ENCODE measurements around the gene ISLR. TPM values are rescaled to one million over a fixed set of nuclear protein-coding genes. Genes with fewer than 3 reads are reported as not detected.

The ISLR gene
- total and polyA plus RNA-seq, 2 of the 4 experiments (the other 2 are of a cell fraction), result under 0.01 to 0.79 TPM

DNA sequence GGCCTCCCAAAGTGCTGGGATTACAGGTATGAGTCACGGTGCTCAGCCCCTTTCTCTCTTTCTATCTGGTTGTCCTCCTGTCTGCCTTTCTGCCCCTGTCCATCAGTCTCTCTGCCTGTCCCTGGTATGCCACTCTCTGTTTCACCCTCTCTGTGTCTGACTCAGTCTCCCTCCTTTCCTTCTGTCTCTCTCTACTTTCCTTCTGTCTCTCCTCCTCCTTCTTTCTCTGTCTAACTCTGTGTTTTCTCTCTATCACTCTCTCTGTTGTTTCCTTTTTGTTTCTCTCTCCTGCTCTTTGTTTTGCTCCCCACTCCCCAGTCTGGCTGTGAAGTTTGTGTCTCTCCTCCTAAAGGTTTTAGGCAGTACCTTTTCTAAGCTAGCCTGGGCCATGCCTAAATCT, 38.1 kb downstream of the ISLR start:
- Histone ChIP-seq H4K91ac (ENCODE audit: insufficient read depth, low read depth, low read length) (no peak overlapping the region), H3K27ac (ENCODE audit: insufficient read depth, low read length) (no peak overlapping the region), H3K18ac (ENCODE audit: low read depth, low read length) (no peak overlapping the region), H2AK9ac (replicated peaks; ENCODE audit: low read depth, low read length, poor library complexity) (no peak overlapping the region), H2BK15ac (ENCODE audit: low read depth, low read length) (no peak overlapping the region), H3K14ac (replicated peaks; ENCODE audit: low read depth, low read length) (no peak overlapping the region), H3K9me3 (ENCODE audit: control insufficient read depth, insufficient read depth, low read length) (no peaks in the 10 kb centered on the region), H2BK5ac (ENCODE audit: low read depth, low read length, poor library complexity, severe bottlenecking) (no peak overlapping the region), H3K4ac (ENCODE audit: low read depth, low read length) (no peak overlapping the region), H3K79me1 (ENCODE audit: low read depth in 1 of 2, low read length in 2 of 2) (no peaks in the 10 kb centered on the region), H3K4me1 (ENCODE audit: control insufficient read depth, insufficient read depth, low read length) (peaks cover 17% of the 10 kb centered on the region), H4K5ac (ENCODE audit: low read depth, low read length) (no peak overlapping the region), H2BK20ac (ENCODE audit: low read depth, low read length) (no peak overlapping the region), H3K36me3 (ENCODE audit: control insufficient read depth, insufficient read depth, low read length) (no peaks in the 10 kb centered on the region), H3K4me2 (ENCODE audit: low read depth, low read length) (no peak overlapping the region), H3K4me3 (ENCODE audit: insufficient read depth, low read depth, low read length) (no peak overlapping the region), H4K20me1 (ENCODE audit: insufficient read depth, low read length) (no peaks in the 10 kb centered on the region), H4K8ac (ENCODE audit: low read depth in 2 of 2, low read length in 2 of 2) (no peak overlapping the region), H3K9ac (ENCODE audit: low read depth, low read length) (no peak overlapping the region), H3K56ac (ENCODE audit: extremely low read depth, insufficient read depth, low read length) (no peak overlapping the region), H2AK5ac (ENCODE audit: low read depth, low read length) (no peak overlapping the region), H3K23ac (ENCODE audit: low read depth, low read length) (no peak overlapping the region), H3K27me3 (ENCODE audit: control insufficient read depth, insufficient read depth, low read length) (peaks cover 13% of the 10 kb centered on the region), H3K9me1 (ENCODE audit: insufficient read depth, low read length) (no peaks in the 10 kb centered on the region), H2AFZ (replicated peaks; ENCODE audit: low read length, poor library complexity) (no peak overlapping the region), H2BK120ac (ENCODE audit: low read depth, low read length) (no peak overlapping the region)
- TF ChIP-seq CEBPB (IDR thresholded peaks at IDR 0.05; ENCODE audit: low read depth, low read length) (no peak), RAD21 (IDR thresholded peaks at IDR 0.05; ENCODE audit: low read length) (no peak), NFE2L2 (IDR thresholded peaks at IDR 0.05; ENCODE audit: low read depth, low read length) (no peak), RCOR1 (IDR thresholded peaks at IDR 0.05; ENCODE audit: insufficient replicate concordance, low read length) (no peak), BHLHE40 (IDR thresholded peaks at IDR 0.05; ENCODE audit: low read depth, low read length) (no peak), FOS (IDR thresholded peaks at IDR 0.05; ENCODE audit: low read depth, low read length) (no peak), MAZ (IDR thresholded peaks at IDR 0.05; ENCODE audit: borderline replicate concordance, low read depth, low read length) (no peak), MAFK (IDR thresholded peaks at IDR 0.05; ENCODE audit: low read depth, low read length) (no peak), POLR2A (IDR thresholded peaks at IDR 0.05; ENCODE audit: low read depth, low read length) (no peak), SMC3 (IDR thresholded peaks at IDR 0.05; ENCODE audit: low read depth, low read length) (no peak)
- TF ChIP-seq, protein P1, sequence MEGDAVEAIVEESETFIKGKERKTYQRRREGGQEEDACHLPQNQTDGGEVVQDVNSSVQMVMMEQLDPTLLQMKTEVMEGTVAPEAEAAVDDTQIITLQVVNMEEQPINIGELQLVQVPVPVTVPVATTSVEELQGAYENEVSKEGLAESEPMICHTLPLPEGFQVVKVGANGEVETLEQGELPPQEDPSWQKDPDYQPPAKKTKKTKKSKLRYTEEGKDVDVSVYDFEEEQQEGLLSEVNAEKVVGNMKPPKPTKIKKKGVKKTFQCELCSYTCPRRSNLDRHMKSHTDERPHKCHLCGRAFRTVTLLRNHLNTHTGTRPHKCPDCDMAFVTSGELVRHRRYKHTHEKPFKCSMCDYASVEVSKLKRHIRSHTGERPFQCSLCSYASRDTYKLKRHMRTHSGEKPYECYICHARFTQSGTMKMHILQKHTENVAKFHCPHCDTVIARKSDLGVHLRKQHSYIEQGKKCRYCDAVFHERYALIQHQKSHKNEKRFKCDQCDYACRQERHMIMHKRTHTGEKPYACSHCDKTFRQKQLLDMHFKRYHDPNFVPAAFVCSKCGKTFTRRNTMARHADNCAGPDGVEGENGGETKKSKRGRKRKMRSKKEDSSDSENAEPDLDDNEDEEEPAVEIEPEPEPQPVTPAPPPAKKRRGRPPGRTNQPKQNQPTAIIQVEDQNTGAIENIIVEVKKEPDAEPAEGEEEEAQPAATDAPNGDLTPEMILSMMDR (conservative IDR thresholded peaks at IDR 0.05; ENCODE audit: low read depth, low read length), result no peak
- in situ Hi-C loops (cut with MboI; ENCODE audit: low sequenced_read_pairs), result no loop called here
- POLR2A ChIA-PET (ENCODE audit: unreplicated experiment), result no interaction called here
- 100% methylated on average over 1 of the region's 1 CpG; no CpG with 5 or more reads in 1 of the 2 experiments for WGBS, 2 experiments (ENCODE audit: extremely low coverage in 2 of 2, insufficient read length in 1 of 2)
- BruUV-seq (replicated peaks), result no TSS peak
- ATAC-seq (ENCODE audit: low read depth), result no peak
- DNase-seq, result no peak
- dilution Hi-C loops (cut with HindIII; ENCODE audit: low sequenced_read_pairs, unreplicated experiment), result no loop called here
- intact Hi-C loops (cut with micrococcal nuclease), result no loop called here
- CTCF ChIA-PET, result no interaction called here
